Upper lobe of right lung (tissue), 1 donor: Measurements from ENCODE around the gene PSD4. TPM values are rescaled to one million over a fixed set of nuclear protein-coding genes. Genes with fewer than 3 reads are reported as not detected.
A peak's percentile ranks its signal among the peaks of the same experiment; 100 is the strongest.

Experiments used
- ATAC-seq: fragments of 200-7000 bp; cut with Tn5 transposase; one replicate; pipeline ENCODE4 v1.9.1; 2020; ENCODE audit warnings: mild to moderate bottlenecking, moderate library complexity
- DNase-seq: peaks from one replicate; pipeline ENCODE4 v3.0.0-alpha.2; 2020
- H3K27ac ChIP-seq: fragments of 200-600 bp; one replicate; pipeline ENCODE4 v1.8.0; 2022
- H3K27me3 ChIP-seq: fragments of 200-600 bp; one replicate; pipeline ENCODE4 v1.8.0; 2022; ENCODE audit warnings: mild to moderate bottlenecking
- H3K36me3 ChIP-seq: fragments of 200-600 bp; one replicate; pipeline ENCODE4 v1.8.0; 2022
- H3K4me1 ChIP-seq: fragments of 200-600 bp; one replicate; pipeline ENCODE4 v1.8.0; 2022
- H3K4me3 ChIP-seq: fragments of 200-600 bp; one replicate; pipeline ENCODE4 v1.8.0; 2022; ENCODE audit warnings: mild to moderate bottlenecking
- H3K9me3 ChIP-seq: fragments of 200-600 bp; one replicate; pipeline ENCODE4 v1.8.0; 2022
- intact Hi-C: fragments of 100-400 bp; cut with DNase I; formaldehyde crosslinking; loops from one replicate; pipeline ENCODE4 v1.11.0; 2022
- total RNA-seq: library from RNA; stranded (reverse); fragmentation: NEBNext Ultra II Directional; extraction: Animal tissue kit (Norgen Biotek cat#: 25700); gene quantifications from one replicate; pipeline ENCODE4 v1.2.1, GENCODE V29; 2021
- TF ChIP-seq, protein P1 (sequence below): fragments of 200-600 bp; IDR thresholded peaks from one replicate; pipeline ENCODE4 v1.8.0; 2022; ENCODE audit warnings: antibody characterized with exemption
- donor health status: DM: no; HTN: yes; CAD: no; lungs with severe emphysema.

The PSD4 gene
- total RNA-seq, 1 donor from 2014 or later: 37.8 TPM

DNA sequence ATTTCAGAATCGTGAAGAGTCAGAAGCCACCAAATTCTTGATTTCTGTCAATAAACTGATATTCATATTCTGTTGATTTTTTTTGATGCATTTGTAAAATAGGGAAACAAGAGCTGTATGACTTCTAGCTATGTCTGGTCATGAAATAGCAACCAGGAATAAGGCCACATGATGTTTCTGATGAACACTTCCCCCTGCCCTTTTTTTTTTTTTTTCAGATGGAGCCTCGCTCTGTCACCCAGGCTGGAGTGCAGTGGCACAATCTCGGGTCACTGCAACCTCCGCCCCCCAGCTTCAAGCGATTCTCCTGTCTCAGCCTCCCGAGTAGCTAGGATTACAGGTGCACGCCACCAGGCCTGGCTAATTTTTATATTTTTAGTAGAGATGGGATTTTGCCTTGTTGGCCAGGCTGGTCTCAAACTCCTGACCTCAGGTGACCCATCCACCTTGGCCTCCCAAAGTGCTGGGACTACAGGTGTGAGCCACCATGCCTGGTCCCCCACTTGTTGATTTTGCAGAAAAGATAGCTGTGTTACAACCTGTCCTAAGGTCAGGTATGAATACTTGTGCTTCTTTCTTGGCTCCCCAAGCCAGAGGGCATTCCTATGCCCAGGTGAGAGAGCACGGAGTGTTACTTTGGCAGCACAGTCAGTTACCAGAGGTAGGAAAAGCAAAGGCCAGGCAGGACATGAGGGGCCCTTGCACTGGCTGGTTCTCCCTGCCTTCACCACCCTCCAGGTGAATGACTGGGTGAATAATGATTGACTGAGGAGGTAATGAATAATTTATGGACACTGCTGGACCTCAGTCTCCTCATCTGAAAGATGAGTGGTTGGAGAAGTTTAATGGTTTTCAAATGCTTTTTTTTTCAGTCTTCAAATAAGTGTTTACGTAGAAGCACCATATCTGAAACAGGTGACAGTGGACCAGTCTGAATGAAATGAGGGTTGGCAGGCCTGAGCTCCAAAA is 65.4 kb downstream of the PSD4 start:
- TF ChIP-seq, protein P1, sequence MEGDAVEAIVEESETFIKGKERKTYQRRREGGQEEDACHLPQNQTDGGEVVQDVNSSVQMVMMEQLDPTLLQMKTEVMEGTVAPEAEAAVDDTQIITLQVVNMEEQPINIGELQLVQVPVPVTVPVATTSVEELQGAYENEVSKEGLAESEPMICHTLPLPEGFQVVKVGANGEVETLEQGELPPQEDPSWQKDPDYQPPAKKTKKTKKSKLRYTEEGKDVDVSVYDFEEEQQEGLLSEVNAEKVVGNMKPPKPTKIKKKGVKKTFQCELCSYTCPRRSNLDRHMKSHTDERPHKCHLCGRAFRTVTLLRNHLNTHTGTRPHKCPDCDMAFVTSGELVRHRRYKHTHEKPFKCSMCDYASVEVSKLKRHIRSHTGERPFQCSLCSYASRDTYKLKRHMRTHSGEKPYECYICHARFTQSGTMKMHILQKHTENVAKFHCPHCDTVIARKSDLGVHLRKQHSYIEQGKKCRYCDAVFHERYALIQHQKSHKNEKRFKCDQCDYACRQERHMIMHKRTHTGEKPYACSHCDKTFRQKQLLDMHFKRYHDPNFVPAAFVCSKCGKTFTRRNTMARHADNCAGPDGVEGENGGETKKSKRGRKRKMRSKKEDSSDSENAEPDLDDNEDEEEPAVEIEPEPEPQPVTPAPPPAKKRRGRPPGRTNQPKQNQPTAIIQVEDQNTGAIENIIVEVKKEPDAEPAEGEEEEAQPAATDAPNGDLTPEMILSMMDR: no peak
- no peak for DNase-seq
- Histone ChIP-seq H3K4me1 (peaks cover 19% of the 10 kb centered on the region), H3K4me3 (no peak overlapping the region), H3K27me3 (no peaks in the 10 kb centered on the region), H3K27ac (no peak overlapping the region), H3K36me3 (no peaks in the 10 kb centered on the region), H3K9me3 (no peaks in the 10 kb centered on the region)
- intact Hi-C loops: no loop called here
- no peak for ATAC-seq

DNA sequence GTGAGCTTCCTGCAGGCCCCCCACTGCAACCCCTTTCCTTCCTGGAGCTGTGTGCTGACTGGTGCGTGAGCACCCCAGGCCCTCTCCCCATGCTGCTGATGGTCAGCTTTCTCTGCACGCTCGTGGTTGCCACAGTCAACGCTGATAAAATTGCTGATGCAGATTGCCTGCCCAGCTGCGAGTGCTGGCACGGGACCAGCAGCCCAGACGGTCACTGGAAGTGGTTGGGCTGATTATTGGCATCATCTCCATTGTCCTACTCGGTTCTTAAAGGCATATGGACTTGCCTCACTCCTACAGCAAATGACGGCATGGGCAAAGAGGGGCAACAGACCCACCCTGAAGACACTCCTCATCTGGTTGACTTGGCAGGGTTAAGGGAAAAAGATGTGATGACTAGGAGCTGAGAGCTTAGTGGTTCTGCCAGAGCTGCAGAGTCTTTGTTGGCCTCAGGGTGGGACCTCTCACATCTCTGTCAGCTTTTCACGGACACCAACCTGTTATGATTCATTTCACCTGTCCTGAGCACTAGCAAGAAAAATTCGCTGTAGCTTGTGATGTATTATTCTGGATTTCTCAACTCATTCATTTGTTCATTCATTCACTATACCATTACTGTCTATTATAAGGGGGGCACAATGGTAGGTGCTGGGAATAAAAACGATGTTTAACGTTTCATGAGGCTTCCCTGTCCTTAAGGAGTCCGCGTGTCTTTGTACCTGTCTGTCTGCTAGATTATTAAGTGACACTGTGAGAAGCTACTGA is 66.6 kb downstream of the PSD4 start:
- intact Hi-C loops: loop anchor here (5.0 kb wide), 1 partner anchor 38 kb away; no protein-coding TSS in a partner anchor
- H3K4me1 ChIP-seq: peaks cover 19% of the 10 kb centered on the region
- no peak overlapping the region for H3K4me3 ChIP-seq

DNA sequence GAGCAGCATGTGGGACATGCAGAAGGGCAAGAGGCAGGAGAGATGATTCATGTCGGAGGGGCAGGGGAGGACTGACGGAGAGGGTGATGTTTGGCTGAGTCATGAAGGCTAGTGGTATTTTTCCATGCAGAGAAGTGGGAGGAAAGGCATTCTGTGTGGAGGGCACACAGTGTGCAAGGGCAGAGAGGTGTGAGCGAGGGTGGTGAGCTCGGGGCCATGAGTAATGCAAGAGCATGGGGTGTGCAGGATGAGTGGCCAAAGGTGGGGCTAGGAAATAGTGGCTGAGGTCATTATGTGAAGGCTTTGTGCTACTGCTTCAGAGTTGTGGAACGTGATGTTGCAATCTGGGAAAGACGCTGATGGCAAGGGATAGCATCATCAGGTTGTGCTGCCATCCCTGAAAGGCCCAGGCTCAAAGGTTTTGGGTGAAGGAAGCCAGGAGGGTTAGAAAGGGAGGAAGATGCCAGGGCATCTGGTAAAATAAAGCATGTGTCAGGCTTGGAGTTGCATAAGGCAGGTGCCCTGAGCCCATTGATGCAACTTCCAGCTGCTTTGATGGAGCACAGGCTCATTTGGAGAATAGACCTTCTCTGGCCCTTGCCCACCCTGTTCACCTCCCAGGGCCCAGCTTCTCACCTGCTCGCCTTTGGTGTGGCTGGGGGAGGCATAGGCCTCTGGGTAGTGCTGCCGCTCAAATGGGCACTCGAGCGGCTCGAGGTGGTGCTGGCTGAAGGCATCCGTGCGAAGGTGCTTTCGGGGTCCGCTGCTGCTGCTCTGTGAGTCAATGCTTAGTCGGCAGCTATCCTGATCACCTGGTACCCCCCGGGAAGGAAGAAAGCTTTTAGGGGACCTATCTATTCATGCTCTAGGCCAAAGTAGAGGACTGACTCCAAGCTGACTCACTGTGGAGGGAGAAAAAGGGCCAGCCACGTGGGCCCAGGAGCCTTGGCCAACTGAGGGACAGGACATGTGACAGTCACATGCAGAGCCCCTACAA is 67.4 kb downstream of the PSD4 start:
- Histone ChIP-seq H3K4me3 (no peak overlapping the region), H3K27ac (no peak overlapping the region), H3K4me1 (peaks cover 19% of the 10 kb centered on the region), H3K9me3 (no peaks in the 10 kb centered on the region), H3K36me3 (no peaks in the 10 kb centered on the region), H3K27me3 (no peaks in the 10 kb centered on the region)
- TF ChIP-seq, protein P1: no peak
- intact Hi-C loops: loop anchor here (5.0 kb wide), 1 partner anchor 39 kb away; no protein-coding TSS in a partner anchor
- peak; percentile 84 for ATAC-seq
- DNase-seq: peak; percentile 76

More for the DNA sequence above, 66.6 kb downstream of the PSD4 start:
- H3K27ac ChIP-seq: no peak overlapping the region
- DNase-seq (peak; percentile 86), ATAC-seq (peak; percentile 15)
- no peaks in the 10 kb centered on the region for H3K9me3 ChIP-seq
- H3K36me3 ChIP-seq: no peaks in the 10 kb centered on the region
- H3K27me3 ChIP-seq: no peaks in the 10 kb centered on the region
- TF ChIP-seq, protein P1: no peak

DNA sequence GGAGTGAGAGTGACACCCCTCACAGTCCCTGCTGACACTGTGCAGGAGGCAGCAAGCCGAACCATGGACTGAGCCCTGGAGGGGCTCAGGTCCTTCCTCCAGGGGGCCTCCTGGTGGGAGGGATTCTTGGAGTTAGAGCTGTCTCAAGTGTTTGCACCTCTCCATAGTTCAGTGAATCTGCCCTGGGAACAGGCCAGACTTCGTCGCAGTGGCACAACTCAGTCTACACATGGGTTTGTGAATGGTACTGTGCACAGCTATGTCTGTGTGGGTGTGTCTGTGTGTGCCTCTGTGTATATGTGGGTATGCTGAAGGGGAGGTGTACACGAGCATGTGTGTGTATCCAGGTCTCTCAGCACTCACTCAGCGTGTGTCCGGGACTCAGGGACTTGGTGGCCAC is 68.6 kb downstream of the PSD4 start:
- no peak overlapping the region for H3K27ac ChIP-seq

More for the DNA sequence above, 68.6 kb downstream of the PSD4 start:
- intact Hi-C loops: loop anchor here (5.0 kb wide), 1 partner anchor 40 kb away; no protein-coding TSS in a partner anchor
- TF ChIP-seq, protein P1: no peak
- Histone ChIP-seq H3K9me3 (no peaks in the 10 kb centered on the region), H3K4me3 (no peak overlapping the region), H3K27me3 (no peaks in the 10 kb centered on the region), H3K4me1 (peaks cover 19% of the 10 kb centered on the region), H3K36me3 (no peaks in the 10 kb centered on the region)
- no peak for DNase-seq
- ATAC-seq: no peak
